ENCODE data around the gene MAML2.

- TF ChIP-seq CTCF (IDR thresholded peaks at IDR 0.05): no peak
- TF ChIP-seq POLR2A (IDR thresholded peaks at IDR 0.05; ENCODE audit: low read depth): no peak
- no peak for TF ChIP-seq POLR2AphosphoS5 (IDR thresholded peaks at IDR 0.05)
Measured at GRCh38 chr11:96257036-96257435, 86.0 kb downstream of the MAML2 start.

Measured in esophagus muscularis mucosa (tissue), 3 donors.